ENCODE measurements around the gene TIGD3. TPM values are rescaled to one million over a fixed set of nuclear protein-coding genes. Genes with fewer than 3 reads are reported as not detected.
A peak's percentile ranks its signal among the peaks of the same experiment; 100 is the strongest.

TIGD3 gene
- total and polyA plus RNA-seq, 10 of the 15 experiments (the other 5 are each of a cell fraction or from before 2014, with no cell fraction given): 0.13 to 1.4 (median 0.57) TPM

GRCh38 chr11:65308281-65308891, 46.2 kb upstream of the TIGD3 start (continued):
- TF ChIP-seq, protein P1, sequence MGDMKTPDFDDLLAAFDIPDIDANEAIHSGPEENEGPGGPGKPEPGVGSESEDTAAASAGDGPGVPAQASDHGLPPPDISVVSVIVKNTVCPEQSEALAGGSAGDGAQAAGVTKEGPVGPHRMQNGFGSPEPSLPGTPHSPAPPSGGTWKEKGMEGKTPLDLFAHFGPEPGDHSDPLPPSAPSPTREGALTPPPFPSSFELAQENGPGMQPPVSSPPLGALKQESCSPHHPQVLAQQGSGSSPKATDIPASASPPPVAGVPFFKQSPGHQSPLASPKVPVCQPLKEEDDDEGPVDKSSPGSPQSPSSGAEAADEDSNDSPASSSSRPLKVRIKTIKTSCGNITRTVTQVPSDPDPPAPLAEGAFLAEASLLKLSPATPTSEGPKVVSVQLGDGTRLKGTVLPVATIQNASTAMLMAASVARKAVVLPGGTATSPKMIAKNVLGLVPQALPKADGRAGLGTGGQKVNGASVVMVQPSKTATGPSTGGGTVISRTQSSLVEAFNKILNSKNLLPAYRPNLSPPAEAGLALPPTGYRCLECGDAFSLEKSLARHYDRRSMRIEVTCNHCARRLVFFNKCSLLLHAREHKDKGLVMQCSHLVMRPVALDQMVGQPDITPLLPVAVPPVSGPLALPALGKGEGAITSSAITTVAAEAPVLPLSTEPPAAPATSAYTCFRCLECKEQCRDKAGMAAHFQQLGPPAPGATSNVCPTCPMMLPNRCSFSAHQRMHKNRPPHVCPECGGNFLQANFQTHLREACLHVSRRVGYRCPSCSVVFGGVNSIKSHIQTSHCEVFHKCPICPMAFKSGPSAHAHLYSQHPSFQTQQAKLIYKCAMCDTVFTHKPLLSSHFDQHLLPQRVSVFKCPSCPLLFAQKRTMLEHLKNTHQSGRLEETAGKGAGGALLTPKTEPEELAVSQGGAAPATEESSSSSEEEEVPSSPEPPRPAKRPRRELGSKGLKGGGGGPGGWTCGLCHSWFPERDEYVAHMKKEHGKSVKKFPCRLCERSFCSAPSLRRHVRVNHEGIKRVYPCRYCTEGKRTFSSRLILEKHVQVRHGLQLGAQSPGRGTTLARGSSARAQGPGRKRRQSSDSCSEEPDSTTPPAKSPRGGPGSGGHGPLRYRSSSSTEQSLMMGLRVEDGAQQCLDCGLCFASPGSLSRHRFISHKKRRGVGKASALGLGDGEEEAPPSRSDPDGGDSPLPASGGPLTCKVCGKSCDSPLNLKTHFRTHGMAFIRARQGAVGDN (IDR thresholded peaks at IDR 0.05): peak; percentile 30; the same call in 1 of the 2 replicates
- TF ChIP-seq POLR2A (IDR thresholded peaks at IDR 0.05; ENCODE audit: low read depth, low read length): 0 out of 2 replicates have a peak, but pooled peaks have one; percentile 6

DNA sequence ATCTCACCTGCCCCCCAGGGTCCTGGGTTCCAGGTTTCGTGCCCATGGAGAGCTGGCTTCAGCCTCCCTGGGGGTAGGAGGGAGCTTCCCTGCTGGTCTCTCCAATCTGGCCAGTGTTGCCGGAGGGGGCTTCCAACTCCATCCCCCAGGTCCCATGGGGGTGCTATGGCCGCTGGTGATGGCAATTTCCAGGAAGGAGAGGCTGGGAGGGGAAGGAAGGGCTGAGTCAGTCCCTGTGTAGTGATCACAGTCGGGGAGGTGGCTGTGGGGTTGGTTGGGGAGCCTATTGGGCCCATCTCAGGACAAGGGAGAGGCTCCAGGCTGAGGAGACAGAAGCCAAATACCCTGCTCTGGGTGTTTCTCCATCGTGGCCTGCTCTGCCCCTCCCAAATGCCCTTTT, 45.5 kb upstream of the TIGD3 start:
- intact Hi-C loops (cut with micrococcal nuclease; ENCODE audit: unreplicated experiment) (no loop called here), in situ Hi-C loops (cut with MboI) (no loop called here)
- Histone ChIP-seq H3K4me3 (no peak overlapping the region), H3K4me2 (ENCODE audit: control insufficient read depth, insufficient read depth) (no peak overlapping the region), H3K79me2 (ENCODE audit: control insufficient read depth, insufficient read depth, low read length) (no peaks in the 10 kb centered on the region), H3K27ac (ENCODE audit: control insufficient read depth, insufficient read depth) (no peak overlapping the region), H3K9ac (ENCODE audit: control insufficient read depth, insufficient read depth, low read length) (no peak overlapping the region), H3K9me3 (replicated peaks; ENCODE audit: control insufficient read depth, insufficient read depth, low read length) (no peaks in the 10 kb centered on the region), H4K20me1 (ENCODE audit: control insufficient read depth, insufficient read depth) (no peaks in the 10 kb centered on the region), H3K27me3 (replicated peaks in 1 of 2; ENCODE audit: control insufficient read depth in 2 of 2, insufficient read depth in 2 of 2, low read length in 1 of 2) (peaks cover 0 to 1% of the 10 kb centered on the region in 2 experiments; a peak in 2 of 4 replicates), H2AFZ (ENCODE audit: control insufficient read depth, low read depth, low read length) (no peak overlapping the region), H3K4me1 (ENCODE audit: control insufficient read depth, insufficient read depth, low read length) (0 out of 2 replicates have a peak, but pooled peaks cover 3% of the 10 kb centered on the region), H3K36me3 (ENCODE audit: control insufficient read depth in 2 of 2, insufficient read depth in 2 of 2, low read length in 1 of 2) (peaks cover 0 to 5% of the 10 kb centered on the region in 2 experiments; a peak in 2 of 4 replicates)
- ChIA-PET POLR2A (interaction anchor here (0.5 to 1.0 kb wide), 3 partner anchors 19 to 139 kb away, joined by 3 read pairs; no protein-coding TSS in a partner anchor), CTCF (interaction anchor here (0.8 to 1.2 kb wide), 2 partner anchors 21 to 34 kb away, joined by 3 read pairs; no protein-coding TSS in a partner anchor), RAD21 (ENCODE audit: unreplicated experiment) (no interaction called here), SMC1A (ENCODE audit: uncharacterized antibody, unreplicated experiment) (interaction anchor here (11.6 kb wide), 1 partner anchor 31 kb away, joined by 180 read pairs; no protein-coding TSS in a partner anchor)
- DNase-seq (ENCODE audit: low read depth, low spot score) (no peak), FAIRE-seq (no peak), ATAC-seq (no peak)
- TF ChIP-seq IRF4 (IDR thresholded peaks at IDR 0.05; ENCODE audit: low read depth, low read length): no peak
- no peak for TF ChIP-seq RELA (IDR thresholded peaks at IDR 0.05; ENCODE audit: borderline replicate concordance, partially characterized antibody)
- TF ChIP-seq MAX (IDR thresholded peaks at IDR 0.05; ENCODE audit: low read depth, low read length): no peak
- TF ChIP-seq WRNIP1 (IDR thresholded peaks at IDR 0.05; ENCODE audit: borderline replicate concordance, low read depth, low read length): no peak
- TF ChIP-seq LARP7 (IDR thresholded peaks at IDR 0.05): no peak
- no peak for TF ChIP-seq MTA3 (IDR thresholded peaks at IDR 0.05; ENCODE audit: borderline replicate concordance, low read length)
- no peak for TF ChIP-seq CBX5 (IDR thresholded peaks at IDR 0.05; ENCODE audit: low read depth)
- TF ChIP-seq SMAD5 (IDR thresholded peaks at IDR 0.05; ENCODE audit: low read depth): no peak
- 49% methylated on average over 5 of the region's 5 CpGs for WGBS (ENCODE audit: insufficient coverage, insufficient replicate concordance, low lambda C conversion rate, missing lambda C conversion rate)
- no TSS peak for BruUV-seq (replicated peaks)
